Esophagus muscularis mucosa (tissue), 3 donors: ENCODE measurements around the gene CD200R1L.

ENCODE experiments used
- CTCF ChIP-seq, 3 experiments: fragments of 200-600 bp in 2 of 3; fragments of 450-650 bp in 1 of 3; sonication (generic) in 2 of 3; IDR thresholded peaks; one replicate each; pipeline ENCODE4 v1.5.1; 2017 to 2019; ENCODE audit warnings: antibody characterized with exemption in 3 of 3, mild to moderate bottlenecking in 2 of 3, moderate library complexity in 1 of 3
- POLR2A ChIP-seq: fragments of 450-650 bp; IDR thresholded peaks from one replicate; pipeline ENCODE4 v1.6.1; 2017; ENCODE audit warnings: antibody characterized with exemption, moderate library complexity, mild to moderate bottlenecking, low read depth

- TF ChIP-seq CTCF (IDR thresholded peaks at IDR 0.05) (no peak), POLR2A (no peak)
Observed at GRCh38 chr3:112805126-112805525, 41.5 kb downstream of the CD200R1L start.
